GM12873 (cell line): ENCODE results near the gene PSD2.

Experiments
- TF ChIP-seq, protein P1 (sequence below): IDR thresholded peaks from 2 replicates; pipeline ENCODE4 v1.5.1; 2012; ENCODE audit warnings: low read depth, mild to moderate bottlenecking, moderate library complexity, low read length, control low read depth; ENCODE audit not compliant: insufficient read depth; ENCODE audit errors: missing control alignments

PSD2 gene

GRCh38 chr5:139796061-139796806, 626 bp downstream of the PSD2 start:
- TF ChIP-seq, protein P1, sequence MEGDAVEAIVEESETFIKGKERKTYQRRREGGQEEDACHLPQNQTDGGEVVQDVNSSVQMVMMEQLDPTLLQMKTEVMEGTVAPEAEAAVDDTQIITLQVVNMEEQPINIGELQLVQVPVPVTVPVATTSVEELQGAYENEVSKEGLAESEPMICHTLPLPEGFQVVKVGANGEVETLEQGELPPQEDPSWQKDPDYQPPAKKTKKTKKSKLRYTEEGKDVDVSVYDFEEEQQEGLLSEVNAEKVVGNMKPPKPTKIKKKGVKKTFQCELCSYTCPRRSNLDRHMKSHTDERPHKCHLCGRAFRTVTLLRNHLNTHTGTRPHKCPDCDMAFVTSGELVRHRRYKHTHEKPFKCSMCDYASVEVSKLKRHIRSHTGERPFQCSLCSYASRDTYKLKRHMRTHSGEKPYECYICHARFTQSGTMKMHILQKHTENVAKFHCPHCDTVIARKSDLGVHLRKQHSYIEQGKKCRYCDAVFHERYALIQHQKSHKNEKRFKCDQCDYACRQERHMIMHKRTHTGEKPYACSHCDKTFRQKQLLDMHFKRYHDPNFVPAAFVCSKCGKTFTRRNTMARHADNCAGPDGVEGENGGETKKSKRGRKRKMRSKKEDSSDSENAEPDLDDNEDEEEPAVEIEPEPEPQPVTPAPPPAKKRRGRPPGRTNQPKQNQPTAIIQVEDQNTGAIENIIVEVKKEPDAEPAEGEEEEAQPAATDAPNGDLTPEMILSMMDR: no peak

GRCh38 chr5:139797335-139797734, 1.7 kb downstream of the PSD2 start:
- TF ChIP-seq, protein P1: no peak

DNA sequence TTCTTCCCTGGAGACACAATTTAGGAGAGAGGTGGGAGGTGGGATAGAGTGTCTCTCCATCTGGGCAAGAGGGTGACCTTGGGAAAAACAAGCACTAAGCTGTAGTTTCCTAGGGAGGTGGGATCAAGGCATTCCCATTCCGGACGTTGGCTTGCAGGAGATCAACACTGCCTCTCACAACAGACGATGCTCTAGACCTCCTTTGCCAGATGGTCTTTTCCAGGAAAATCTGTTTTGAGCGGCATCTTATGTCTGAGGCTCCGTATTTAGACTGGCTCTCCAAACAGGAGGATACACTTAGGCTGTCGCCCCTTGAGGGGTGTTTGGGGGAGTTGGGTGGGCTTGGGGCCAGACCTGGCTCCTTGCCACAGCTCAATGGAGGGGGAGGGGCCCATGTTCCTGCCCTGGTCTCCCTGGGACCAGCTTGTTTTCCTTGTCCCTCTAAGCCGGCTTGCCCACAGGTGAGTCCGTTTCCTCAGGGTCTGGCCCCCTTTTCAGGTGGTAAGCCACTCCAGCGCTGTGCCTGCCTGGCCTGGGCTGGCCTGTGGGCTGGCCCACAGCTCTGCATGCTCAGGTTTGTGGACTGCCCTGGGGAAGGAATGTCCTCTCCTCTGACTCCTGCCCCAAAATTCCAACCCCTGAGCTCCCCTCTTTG, 2.4 kb downstream of the PSD2 start:
- TF ChIP-seq, protein P1: no peak

GRCh38 chr5:139798883-139799282, 3.3 kb downstream of the PSD2 start:
- TF ChIP-seq, protein P1: no peak

DNA sequence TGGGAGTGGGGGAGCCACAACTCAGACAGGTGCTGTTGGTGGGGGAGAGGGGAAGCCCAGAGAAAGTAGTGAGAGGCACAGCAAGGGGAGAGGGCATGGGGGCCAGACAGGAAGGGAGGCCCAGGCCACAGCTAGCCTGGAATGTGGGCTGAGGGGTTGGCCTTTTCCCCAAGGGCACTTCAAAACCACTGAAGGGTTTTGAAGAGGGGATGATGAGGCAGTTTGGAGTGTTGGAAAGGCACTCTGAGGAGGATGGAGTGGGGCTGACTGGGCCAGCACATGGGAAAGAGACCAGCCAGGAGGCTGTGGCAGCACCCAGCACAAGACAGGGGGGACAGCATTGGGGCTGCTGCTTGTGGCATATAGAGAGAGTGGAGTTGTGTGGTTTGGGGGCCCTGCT, 3.8 kb downstream of the PSD2 start:
- TF ChIP-seq, protein P1: no peak

GRCh38 chr5:139803978-139804377, 8.4 kb downstream of the PSD2 start:
- TF ChIP-seq, protein P1: no peak

DNA sequence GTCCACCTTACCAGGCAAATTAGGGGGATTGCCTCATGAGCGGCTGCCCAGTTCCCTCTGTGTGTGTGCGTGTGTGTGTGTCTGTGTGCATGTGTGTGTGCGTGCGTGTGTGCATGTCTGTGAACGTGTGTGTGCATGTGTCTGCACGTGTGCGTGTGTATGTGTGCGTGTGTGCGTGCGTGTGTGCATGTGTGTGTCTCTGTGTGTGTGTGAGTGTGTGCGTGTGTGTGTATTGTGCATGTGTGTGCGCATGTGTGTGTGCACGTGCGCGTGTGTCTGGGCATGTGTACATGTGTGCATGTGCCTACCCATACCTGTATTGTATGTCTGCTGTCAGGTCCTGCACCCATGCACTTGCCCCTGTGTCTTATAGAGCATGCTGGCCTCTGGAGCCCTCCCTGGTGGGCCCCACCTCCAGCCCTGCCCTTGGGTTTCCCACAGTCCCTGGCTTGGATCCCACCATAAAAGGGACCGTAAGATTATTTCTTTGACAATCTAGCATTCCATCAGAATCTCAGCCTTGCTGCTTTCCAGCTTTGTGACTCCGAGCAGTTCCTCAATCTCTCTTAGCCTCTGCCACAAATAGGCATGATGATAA, 9.3 kb downstream of the PSD2 start:
- TF ChIP-seq, protein P1: no peak
